ENCODE measurements around the gene GPRASP2.
A peak's percentile ranks its signal among the peaks of the same experiment; 100 is the strongest.
"Not testable (repeated sequence)": the region's sequence is repeated elsewhere in the genome, so short reads cannot be mapped to it uniquely, and the experiment has no call there.

The GPRASP2 gene

DNA sequence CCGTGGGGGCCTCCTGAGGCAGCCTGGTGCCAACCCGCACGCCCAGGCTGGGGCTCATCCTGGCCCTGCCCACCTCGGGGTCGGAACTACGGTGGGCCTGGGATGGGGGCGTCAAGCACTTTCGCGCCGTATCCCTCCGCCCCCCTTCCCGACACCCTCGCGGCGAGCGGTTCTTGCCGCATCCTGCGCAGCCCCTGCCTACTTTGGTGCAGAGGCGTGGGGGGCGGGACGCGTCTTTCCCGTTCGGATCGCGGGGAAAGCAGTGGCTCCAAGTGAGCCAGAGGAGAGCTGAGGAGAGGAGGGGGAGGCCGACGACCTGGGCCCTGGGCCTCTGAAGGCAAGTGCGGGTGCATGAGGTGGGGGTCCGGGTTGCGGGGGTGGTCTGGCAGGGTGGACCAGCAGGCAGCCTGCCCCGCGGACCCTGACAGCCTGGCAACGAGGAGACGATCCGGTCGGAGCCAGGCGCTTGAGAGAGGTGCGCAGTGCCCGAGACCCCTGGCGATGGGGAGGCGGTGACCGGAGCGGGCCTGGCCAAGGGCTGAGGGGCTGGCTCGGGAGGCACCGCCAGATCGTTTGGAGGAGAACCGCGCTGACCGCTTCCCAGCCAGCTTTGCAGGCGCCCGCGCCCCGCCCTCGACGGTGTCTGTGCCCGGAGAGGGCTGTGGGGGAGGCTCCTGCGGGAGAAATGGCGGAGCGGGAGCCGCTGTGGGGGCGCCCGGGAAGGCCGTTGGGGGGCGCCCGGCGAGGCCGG is at the start of gene GPRASP2:
GPRASP2 (plus strand) TSS at position 233 of the 751 bp plus-strand sequence. CDS start 2,422 bp downstream, outside the sequence.
- no peak for DNase-seq

GRCh38 chrX:102663820-102664219 is 48.4 kb upstream of the GPRASP2 start:
- DNase-seq: not testable (repeated sequence)

DNA sequence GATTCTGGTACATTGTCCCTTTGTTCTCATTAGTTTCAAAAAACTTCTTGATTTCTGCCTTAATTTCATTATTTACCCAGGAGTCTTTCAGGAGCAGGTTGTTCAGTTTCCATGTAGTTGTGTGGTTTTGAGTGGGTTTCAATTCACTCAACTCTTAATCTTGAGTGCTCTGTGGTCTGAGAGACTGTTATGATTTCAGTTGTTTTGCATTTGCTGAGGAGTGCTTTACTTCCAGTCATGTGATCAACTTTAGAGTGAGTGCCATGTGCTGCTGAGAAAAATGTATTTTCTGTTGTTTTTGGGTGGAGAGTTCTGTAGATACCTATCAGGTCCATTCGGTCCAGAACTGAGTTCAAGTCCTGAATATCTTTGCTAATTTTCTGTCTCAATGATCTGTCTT is 45.2 kb upstream of the GPRASP2 start:
- DNase-seq: not testable (repeated sequence)

- DNase-seq: no peak
These were observed 42.7 kb upstream of the GPRASP2 start for GRCh38 chrX:102669526-102669925.

GRCh38 chrX:102672856-102673255 is 39.4 kb upstream of the GPRASP2 start:
- no peak for DNase-seq

DNA sequence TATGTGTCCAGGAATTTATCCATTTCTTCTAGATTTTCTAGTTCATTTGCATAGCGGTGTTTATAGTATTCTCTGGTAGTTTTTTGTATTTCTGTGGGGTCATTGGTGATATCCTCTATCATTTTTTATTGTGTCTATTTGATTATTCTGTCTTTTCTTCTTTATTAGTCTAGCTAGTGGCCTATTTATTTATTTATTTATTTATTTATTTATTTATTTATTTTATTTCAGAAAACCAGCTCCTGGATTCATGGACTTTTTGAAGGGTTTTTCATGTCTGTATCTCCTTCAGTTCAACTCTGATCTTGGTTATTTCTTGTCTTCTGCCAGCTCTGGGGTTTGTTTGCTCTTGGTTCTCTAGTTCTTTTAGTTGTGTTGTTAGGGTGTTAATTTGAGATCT is 34.8 kb upstream of the GPRASP2 start:
- not testable (repeated sequence) for DNase-seq

DNA sequence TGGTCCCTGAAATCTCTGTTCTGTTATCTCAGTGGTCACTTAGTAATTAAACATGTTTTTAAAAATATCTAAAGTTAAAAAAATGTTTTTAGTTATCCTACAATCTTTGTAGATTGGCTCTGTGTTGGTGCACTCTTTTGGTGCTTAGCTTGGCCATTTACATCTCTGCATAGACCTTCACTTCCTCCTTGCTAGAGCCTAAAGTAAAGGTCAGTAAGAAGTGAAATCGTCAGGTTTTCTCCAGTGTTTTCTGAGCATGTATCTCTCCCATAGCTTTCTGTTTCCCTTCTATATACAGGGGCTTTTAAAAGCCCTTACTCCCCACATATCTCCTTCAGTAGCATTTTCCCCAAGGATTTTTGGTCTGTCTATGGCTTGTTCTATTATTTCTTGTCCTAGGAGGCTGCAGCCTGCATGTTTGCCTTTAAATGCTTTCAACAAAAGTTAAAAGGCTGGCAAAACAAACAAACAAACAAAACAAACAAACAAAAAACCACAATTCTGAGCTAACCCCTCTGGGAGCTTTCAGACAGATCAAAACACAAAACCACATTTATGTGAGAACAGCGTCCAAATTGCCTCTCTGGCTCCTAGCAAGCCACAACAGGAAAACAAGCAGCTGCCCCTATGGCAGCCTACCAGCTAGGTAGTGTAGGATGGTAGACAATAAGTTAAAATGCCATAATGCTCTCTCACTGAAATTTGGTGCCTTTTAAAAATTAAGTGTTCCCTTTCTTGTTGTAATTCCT is 27.3 kb upstream of the GPRASP2 start:
- DNase-seq: no peak

DNA sequence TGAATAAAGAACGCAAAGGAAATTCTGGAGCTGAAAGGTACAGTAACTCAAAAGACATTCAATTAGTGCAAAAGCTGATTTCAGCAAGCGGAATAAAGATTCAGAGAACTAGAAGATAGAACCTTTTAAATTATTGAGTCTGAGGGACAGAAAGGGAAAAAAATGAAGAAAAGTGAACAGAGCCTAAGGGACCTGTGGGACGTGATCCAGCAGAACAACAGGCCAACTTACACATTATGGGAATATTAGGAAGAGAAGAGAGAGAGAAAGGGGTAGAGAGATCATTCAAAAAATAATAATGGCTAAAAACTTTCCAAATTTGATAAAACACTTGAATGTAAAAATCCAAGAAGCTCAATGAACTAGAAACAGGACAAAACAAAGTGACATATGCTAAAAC is 17.5 kb upstream of the GPRASP2 start:
- DNase-seq: no peak

GRCh38 chrX:102696306-102696705 is 15.9 kb upstream of the GPRASP2 start:
- DNase-seq: no peak

DNA sequence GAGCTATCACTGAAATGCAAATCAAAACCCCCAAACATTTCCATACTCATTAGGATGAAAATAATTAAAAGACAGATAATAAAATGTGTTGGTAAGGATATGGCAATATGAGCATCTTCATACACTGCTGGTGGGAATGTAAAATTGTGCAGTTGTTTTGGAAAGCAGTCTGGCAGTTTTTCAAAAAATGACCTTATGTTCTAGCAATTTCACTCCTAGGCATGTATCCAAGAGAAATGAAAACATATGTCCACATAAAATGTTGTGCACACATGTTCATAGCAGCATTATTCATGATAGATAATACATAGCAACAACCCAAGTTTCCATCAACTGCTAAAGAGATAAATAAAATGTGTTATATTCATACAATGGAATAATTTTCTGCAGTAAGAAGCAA is 14.8 kb upstream of the GPRASP2 start:
- DNase-seq: no peak

DNA sequence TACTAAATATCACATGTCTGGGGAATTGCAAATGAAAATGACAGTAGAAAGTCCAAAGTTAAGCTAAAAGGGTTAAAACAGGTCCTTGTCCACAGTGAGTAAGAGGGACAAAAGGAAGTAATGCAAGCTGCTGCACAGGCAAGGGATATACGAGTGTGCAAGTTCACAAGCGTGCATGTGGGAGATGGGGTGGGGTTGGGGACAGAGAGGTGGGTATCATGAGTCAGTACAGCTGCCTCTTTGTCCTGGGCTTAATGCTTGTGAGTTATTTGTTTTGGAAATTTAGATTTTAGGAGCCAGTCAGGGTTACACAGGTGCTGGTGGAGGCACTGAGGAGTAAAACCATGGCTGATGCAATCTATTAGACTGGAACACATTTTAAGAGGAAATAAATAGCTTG is 3.3 kb upstream of the GPRASP2 start:
- DNase-seq: no peak

- no peak for DNase-seq
These were observed 404 bp upstream of the GPRASP2 start for GRCh38 chrX:102711872-102712215.

GRCh38 chrX:102712981-102713625 is 855 bp downstream of the GPRASP2 start:
- DNase-seq: peak; percentile 2

DNA sequence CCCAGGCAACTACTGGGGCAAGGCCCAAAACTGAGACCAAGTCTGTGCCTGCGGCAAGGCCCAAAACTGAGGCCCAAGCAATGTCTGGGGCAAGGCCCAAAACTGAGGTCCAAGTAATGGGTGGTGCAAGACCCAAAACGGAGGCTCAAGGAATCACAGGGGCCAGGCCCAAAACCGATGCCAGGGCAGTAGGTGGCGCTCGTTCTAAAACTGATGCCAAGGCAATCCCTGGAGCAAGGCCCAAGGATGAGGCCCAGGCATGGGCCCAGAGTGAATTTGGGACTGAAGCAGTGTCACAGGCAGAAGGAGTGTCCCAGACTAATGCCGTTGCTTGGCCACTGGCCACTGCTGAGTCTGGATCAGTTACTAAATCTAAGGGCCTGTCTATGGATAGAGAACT is 2.7 kb downstream of the GPRASP2 start:
- no peak for DNase-seq

DNA sequence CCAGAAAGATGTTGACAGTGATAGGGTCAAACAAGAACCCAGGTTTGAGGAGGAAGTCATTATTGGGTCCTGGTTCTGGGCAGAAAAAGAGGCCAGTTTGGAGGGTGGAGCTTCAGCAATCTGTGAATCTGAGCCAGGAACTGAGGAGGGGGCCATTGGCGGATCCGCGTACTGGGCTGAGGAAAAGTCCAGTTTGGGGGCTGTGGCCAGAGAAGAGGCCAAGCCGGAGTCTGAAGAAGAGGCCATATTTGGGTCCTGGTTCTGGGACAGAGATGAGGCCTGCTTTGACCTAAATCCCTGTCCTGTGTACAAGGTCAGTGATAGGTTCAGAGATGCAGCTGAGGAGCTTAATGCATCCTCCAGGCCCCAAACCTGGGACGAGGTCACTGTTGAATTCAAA is 3.7 kb downstream of the GPRASP2 start:
- DNase-seq: no peak

- peak; percentile 36 for DNase-seq
These were observed 8.3 kb downstream of the GPRASP2 start, which contains the start of gene GPRASP3 for GRCh38 chrX:102720237-102721168. Gene GPRASP3 (plus strand): TSS chrX:102720743. CDS start chrX:102748996, 28,253 bp downstream.

DNA sequence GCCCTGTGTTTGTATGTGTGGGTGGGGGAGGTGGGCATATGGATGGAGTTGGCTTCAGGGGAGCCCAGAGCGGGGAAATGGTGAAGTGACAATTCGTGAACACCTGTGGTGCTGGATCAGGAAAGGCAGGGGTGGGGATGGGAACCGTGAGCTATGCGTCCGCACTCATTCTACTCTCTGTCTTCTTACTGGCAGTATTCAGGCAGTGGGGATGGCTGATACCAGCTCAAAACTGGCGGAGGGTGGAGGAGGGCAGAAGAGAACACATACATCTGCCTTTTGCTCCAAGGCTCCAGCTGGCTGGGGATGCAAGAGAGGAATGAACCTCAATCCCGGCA is 8.9 kb downstream of the GPRASP2 start:
- DNase-seq: not testable (repeated sequence)

- DNase-seq: no peak
These were observed 11.2 kb downstream of the GPRASP2 start for GRCh38 chrX:102723456-102723855.

DNA sequence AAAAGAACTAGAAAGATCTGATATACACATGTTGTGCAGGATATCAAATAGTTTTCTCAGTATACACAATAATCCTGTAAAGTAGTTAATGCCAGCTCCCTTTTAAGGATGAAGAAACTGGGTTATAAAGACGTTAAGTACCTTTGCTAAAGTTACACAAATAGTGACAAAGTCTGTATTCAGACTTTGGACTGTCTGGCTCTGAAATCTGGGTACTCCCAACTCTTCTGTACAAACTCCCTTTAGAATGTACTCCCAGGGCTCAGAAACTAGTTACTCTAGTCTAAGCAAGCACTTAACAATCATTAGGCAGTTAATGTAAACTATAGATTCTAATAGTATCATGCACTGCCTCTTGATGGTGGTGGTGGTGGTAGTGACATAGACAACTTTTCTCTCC is 15.5 kb downstream of the GPRASP2 start:
- DNase-seq: no peak

GRCh38 chrX:102728646-102729045 is 16.4 kb downstream of the GPRASP2 start:
- DNase-seq: no peak

- no peak for DNase-seq
These were observed 27.4 kb downstream of the GPRASP2 start for GRCh38 chrX:102739657-102740056.

DNA sequence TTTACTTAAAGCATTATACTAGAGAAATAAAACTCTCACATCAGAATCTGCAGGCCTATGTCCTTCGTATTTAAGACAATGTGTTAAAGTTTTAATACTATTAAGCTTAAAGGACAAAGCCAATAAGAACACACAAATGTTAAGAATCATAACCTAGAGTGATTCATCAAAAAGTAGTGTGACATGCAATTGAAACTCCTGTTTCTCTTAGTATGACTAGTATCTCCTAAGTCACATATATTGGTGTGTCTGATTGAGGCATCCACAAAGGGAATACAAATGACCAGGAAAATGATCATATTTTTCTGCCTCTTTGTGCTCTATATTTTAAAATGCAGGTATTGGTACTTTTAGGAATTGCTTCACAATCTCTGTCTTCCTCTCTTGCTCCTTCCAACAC is 32.1 kb downstream of the GPRASP2 start:
- DNase-seq: no peak

DNA sequence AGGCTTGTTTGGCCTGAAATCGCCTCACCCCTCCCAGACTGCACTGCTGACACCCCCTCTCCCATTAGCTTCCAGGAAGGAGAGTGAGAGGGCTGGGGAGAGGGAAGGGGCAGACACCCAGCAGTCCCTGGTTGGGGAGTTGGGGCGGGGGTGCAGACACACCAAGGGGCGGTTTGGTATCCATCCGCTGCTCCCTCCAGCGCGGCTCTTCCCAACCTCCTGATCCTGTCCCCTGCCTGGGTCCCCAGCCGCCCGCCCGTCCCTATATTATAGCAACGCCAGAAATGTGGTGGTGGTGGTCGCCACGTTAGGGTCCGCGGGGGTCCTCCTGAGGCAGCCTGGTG is 33.2 kb downstream of the GPRASP2 start:
- no peak for DNase-seq
